Measurements from ENCODE around the gene BMP6.

GRCh38 chr6:7697820-7698623 lies 27.9 kb upstream of the BMP6 start:
- TF ChIP-seq, protein P1, sequence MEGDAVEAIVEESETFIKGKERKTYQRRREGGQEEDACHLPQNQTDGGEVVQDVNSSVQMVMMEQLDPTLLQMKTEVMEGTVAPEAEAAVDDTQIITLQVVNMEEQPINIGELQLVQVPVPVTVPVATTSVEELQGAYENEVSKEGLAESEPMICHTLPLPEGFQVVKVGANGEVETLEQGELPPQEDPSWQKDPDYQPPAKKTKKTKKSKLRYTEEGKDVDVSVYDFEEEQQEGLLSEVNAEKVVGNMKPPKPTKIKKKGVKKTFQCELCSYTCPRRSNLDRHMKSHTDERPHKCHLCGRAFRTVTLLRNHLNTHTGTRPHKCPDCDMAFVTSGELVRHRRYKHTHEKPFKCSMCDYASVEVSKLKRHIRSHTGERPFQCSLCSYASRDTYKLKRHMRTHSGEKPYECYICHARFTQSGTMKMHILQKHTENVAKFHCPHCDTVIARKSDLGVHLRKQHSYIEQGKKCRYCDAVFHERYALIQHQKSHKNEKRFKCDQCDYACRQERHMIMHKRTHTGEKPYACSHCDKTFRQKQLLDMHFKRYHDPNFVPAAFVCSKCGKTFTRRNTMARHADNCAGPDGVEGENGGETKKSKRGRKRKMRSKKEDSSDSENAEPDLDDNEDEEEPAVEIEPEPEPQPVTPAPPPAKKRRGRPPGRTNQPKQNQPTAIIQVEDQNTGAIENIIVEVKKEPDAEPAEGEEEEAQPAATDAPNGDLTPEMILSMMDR (IDR thresholded peaks at IDR 0.05) = no peak
- no peak for TF ChIP-seq POLR2A (IDR thresholded peaks at IDR 0.05)
